Epithelial cell of proximal tubule (primary cell): Measurements from ENCODE around the gene FSD1. TPM values are rescaled to one million over a fixed set of nuclear protein-coding genes. Genes with fewer than 3 reads are reported as not detected.

Experiments used
- DNase-seq: peaks from one replicate; pipeline ENCODE4 v3.0.0-alpha.2; 2011; ENCODE audit warnings: low read depth
- H3K4me3 ChIP-seq: 2 replicates; pipeline ENCODE4 v1.5.1; 2011; ENCODE audit warnings: low read depth, mild to moderate bottlenecking, low read length
- total RNA-seq: library from RNA; depleted of rRNA; stranded (reverse); fragments of >200 nt; gene quantifications from 2 replicates; pipeline ENCODE4 v1.2.3, GENCODE V29; 2015
- TF ChIP-seq, protein P1 (sequence below): conservative IDR thresholded peaks from 2 replicates; pipeline ENCODE4 v1.5.1; 2012; ENCODE audit warnings: low read depth, mild to moderate bottlenecking, low read length

The FSD1 gene
- total RNA-seq = 17.5 and 22.9 TPM in 2 replicates

DNA sequence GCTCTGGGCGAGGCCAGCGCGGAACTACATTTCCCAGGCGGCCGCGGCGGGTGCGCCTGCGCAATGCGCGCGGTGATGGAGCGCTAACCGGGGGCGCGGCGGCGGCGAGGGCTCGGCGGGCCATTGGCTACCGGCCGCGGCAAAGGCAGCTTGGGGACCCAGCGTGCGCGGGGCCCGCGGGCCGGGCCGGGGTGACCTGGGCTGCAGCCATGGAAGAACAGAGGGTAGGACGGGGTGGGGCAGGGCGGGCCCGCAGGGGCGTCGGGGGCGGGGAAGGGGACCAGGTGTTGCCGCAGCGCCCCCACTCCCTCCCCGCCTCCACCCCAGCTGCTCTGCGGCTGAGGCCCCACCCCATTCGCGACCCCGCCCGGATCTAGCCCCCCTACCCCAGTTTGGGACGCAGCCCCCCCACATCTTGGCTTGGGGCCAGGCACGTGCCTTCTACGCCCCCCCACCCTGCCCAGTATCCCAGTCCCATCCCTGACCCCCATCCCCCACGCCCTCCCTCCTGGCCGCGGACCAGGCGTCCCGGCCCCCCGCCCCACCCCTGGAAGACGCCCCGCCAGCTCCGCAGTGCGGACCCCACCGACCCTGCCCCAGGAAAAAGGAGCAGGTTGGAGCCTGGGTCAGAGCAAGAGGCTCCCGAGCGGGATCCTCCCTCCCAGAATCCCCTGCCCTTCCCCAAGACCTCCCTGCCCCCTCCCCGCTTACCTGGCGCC lies at the start of gene FSD1:
TSS of gene FSD1 (plus strand) at position 61 of the 719 bp plus-strand sequence. CDS start at position 210, 149 bp downstream.
- no peak within 1 kb of the TSS for H3K4me3 ChIP-seq
- DNase-seq = no peak

DNA sequence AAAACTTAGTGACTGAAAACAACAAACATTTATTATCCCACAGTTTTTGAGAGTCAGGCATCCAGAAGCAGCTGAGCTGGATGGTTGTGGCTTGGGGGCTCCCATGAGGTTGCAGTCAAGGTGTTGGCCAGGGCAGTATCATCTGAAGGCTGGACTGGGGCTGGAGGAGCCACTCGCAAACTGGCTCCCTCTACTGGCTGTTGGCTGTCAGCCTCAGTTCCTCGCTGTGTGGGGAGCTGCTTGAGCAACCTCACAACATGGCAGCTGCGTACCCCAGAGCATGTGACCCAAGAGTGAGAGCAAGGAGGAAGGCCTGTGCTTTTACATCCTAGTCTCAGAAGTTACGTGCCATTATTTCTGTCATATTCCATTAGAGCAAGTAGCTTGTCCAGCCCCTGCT lies 47.8 kb upstream of the FSD1 start:
- no peak for DNase-seq
- no peak overlapping the region for H3K4me3 ChIP-seq
- TF ChIP-seq, protein P1, sequence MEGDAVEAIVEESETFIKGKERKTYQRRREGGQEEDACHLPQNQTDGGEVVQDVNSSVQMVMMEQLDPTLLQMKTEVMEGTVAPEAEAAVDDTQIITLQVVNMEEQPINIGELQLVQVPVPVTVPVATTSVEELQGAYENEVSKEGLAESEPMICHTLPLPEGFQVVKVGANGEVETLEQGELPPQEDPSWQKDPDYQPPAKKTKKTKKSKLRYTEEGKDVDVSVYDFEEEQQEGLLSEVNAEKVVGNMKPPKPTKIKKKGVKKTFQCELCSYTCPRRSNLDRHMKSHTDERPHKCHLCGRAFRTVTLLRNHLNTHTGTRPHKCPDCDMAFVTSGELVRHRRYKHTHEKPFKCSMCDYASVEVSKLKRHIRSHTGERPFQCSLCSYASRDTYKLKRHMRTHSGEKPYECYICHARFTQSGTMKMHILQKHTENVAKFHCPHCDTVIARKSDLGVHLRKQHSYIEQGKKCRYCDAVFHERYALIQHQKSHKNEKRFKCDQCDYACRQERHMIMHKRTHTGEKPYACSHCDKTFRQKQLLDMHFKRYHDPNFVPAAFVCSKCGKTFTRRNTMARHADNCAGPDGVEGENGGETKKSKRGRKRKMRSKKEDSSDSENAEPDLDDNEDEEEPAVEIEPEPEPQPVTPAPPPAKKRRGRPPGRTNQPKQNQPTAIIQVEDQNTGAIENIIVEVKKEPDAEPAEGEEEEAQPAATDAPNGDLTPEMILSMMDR = peak; percentile 19

More for the DNA sequence above, at the start of gene FSD1:
- TF ChIP-seq, protein P1 = no peak

DNA sequence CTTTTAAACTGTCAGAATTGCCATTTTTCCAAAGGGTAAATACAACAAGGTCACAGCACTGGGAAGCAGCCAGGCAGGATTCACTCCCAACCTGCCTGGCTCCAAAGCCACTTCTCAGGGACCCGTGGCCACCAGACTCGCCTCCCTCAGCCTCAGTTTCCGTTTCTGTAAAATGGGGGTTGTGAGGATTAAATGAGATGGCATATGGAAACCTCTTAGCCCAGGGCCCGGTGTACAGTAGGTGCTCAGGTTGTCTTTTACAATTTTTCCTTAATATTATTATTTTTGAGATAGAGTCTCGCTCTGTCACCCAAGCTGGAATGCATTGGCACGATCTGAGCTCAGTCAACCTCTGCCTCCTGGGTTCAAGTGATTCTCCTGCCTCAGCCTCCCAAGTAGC lies 47.4 kb upstream of the FSD1 start:
- H3K4me3 ChIP-seq = no peak overlapping the region
- DNase-seq = no peak
- TF ChIP-seq, protein P1 = no peak

DNA sequence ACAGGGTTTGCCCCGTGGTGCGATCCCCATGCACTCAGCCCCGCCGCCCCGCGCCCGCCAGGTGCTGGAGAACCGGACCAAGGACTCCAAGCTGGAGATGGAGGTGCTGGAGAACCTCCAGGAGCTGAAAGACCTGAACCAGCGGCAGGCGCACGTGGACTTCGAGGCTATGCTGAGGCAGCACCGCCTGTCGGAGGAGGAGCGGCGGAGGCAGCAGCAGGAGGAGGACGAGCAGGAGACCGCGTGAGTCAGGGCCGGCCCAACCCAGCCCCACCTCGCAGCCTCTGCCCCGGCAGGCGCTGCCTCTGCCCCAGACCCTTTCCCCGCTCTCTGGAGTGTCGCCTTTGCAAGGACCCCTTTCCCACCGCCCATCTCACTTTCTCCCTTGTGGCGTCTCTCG lies 46.2 kb upstream of the FSD1 start:
- no peak for DNase-seq
- TF ChIP-seq, protein P1 = no peak
- no peak overlapping the region for H3K4me3 ChIP-seq

DNA sequence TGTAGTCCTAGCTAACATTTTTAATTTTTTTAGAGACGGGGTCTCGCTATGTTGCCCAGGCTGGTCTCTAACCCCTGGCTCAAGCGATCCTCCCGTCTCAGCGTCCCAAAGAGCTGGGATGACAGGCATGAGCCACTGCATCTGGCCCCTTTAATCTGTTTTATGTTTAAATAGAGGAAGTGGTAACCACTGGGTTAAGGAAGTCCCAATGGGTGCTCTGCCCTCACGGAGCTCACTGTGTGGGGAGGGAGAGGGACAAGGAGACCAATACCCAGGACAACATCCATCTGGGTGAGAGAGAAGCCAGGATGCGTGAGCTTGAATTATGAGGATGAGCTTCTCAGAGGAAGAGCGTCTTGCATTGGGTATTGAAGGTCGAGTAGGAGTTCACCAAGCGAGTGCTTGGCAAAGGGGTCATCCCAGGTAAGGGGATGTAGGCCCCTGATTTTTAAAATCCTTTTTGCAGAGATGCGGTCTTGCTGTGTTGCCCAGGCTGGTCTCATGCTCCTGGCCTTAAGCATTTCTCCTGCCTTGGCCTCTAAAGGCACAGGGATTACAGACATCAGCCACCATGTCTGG lies 43.7 kb upstream of the FSD1 start:
- TF ChIP-seq, protein P1 = no peak
- no peak for DNase-seq
- H3K4me3 ChIP-seq = no peak overlapping the region

DNA sequence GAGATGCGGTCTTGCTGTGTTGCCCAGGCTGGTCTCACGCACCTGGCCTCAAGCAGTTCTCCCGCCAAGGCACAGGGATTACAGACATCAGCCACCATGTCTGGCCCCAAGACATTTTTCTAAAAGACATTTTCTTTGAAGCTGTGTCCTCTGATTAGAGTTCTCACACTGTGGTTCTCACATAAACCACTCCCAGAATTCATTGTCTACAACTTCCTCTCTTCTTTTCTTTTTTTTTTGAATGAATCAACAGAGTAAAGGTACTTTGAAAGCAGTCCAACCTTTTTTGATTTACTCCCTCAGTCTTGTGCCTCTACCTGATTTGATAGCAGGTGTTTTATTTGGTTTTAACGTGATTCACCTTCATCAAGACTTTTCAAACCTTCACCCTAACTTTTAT lies 39.6 kb upstream of the FSD1 start:
- H3K4me3 ChIP-seq = no peak overlapping the region
- TF ChIP-seq, protein P1 = no peak
- no peak for DNase-seq
